GM23248 (cell line): ENCODE measurements around the gene GTF2H2.
"Not testable (repeated sequence)": the region's sequence is repeated elsewhere in the genome, so short reads cannot be mapped to it uniquely, and the experiment has no call there.

Experiments used
- EZH2 ChIP-seq: fragments of 200-600 bp; sonication (generic); IDR thresholded peaks from 2 replicates; pipeline ENCODE4 v1.6.1; 2018; ENCODE audit warnings: antibody characterized with exemption, mild to moderate bottlenecking; ENCODE audit not compliant: insufficient read depth, poor library complexity, severe bottlenecking
- EZH2phosphoT487 ChIP-seq: fragments of 200-600 bp; sonication (generic); IDR thresholded peaks from 2 replicates; pipeline ENCODE4 v1.6.1; 2018; ENCODE audit warnings: antibody characterized with exemption, moderate library complexity, mild to moderate bottlenecking, low read depth; ENCODE audit not compliant: insufficient read depth

GRCh38 chr5:71018376-71019005, 49.0 kb downstream of the GTF2H2 start:
- not testable (repeated sequence) for TF ChIP-seq EZH2, EZH2phosphoT487
